ENCODE results near the gene MED29.

Gene MED29

DNA sequence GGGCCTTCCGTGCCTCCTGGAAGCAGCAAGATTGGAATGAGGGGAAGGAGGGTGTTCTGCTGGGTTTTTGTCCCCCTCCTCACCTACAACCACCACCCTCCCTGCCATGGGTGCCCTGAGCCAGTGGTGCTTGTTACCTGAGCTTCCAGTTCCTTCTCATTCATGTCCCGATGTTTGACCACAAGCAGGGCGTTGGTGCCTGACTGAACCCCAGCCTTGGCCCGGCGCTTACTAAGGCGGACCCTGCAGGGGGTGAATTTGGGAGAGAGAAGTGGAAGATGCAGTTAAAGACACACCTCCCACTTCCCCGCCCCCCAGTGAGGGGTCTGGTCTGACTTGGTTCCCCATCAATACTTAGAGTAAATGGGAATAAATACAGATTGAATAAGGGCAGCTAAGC lies 4.6 kb upstream of the MED29 start:
- TF ChIP-seq CTCF (IDR thresholded peaks at IDR 0.05; ENCODE audit: insufficient read depth, low read depth, low read length, missing control alignments) = no peak
- H3K4me3 ChIP-seq (ENCODE audit: low read depth, low read length) = no peak overlapping the region
- DNase-seq (ENCODE audit: low read depth) = no peak

DNA sequence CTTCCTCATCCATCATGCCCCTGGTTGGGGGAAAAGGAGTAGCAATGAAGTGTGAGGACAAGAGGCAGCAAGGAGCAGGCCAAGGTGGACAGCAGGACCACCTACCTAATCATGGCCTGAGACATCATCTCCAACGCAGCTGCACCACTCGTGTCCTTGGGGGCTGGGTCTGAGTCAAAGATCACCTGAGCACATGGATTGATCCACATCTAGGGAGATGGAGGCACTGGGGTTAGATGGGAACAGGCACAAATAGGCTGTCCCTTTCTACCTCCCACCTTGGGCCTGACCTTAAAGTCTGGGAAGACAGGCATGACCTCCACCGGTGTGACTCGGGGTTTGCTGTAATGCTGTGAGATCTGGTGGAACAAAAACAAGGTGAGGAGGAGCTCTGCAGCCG lies 2.5 kb upstream of the MED29 start:
- no peak for TF ChIP-seq CTCF (IDR thresholded peaks at IDR 0.05; ENCODE audit: insufficient read depth, low read depth, low read length, missing control alignments)
- no peak for DNase-seq (ENCODE audit: low read depth)
- no peak overlapping the region for H3K4me3 ChIP-seq (ENCODE audit: low read depth, low read length)

GRCh38 chr19:39389631-39390414 lies 1.4 kb upstream of the MED29 start:
- H3K4me3 ChIP-seq (ENCODE audit: low read depth, low read length) = peak overlapping the region; percentile 89
- no peak for TF ChIP-seq CTCF (IDR thresholded peaks at IDR 0.05; ENCODE audit: insufficient read depth, low read depth, low read length, missing control alignments)
- DNase-seq (ENCODE audit: low read depth) = no peak

- no peak for TF ChIP-seq CTCF (IDR thresholded peaks at IDR 0.05; ENCODE audit: insufficient read depth, low read depth, low read length, missing control alignments)
- peak overlapping the region; percentile 89 for H3K4me3 ChIP-seq (ENCODE audit: low read depth, low read length)
- DNase-seq (ENCODE audit: low read depth) = no peak
These were observed 777 bp upstream of the MED29 start for GRCh38 chr19:39390451-39390750.

DNA sequence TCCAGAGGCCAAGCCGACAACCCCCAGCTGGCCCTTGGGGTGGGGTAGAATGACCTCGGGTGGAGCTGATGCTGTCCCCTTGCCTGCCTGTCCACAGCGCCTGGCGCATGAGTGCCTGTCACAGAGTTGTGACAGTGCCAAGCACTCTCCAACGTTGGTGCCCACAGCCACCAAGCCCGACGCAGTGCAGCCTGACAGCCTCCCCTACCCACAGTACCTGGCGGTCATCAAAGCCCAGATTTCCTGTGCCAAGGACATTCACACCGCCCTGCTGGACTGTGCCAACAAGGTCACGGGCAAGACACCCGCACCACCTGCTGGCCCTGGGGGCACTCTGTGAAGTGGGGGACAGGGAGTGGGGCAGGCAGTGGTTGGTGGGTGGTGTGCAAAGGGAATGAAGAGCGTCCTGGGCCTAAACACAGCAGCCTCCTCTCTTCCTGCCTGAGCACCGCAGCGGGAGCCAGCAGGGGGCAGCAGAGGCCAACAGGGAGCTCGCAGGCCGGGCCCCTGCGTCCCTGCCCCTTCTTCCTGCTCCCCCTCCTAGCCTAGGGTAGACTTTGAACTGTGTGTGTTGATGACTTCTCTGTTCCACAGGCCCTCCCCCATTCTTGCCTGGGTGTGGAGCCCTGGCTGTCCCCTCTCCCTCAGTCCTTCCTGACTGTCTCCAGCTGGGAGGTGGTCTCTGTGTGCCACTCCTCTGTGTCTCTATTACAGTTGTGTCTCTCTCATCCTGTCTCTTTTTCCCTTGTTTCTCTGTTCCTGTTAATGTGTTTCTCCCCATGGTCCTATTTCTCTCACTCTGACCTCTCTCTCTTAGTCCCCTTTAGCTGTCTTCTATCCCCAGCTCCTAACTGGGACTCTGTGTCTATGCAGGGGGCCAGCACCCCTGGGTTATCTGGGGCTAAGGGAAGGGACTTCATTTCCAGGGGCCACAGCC lies 6.5 kb downstream of the MED29 start:
- peak; percentile 99 for TF ChIP-seq CTCF (IDR thresholded peaks at IDR 0.05; ENCODE audit: insufficient read depth, low read depth, low read length, missing control alignments)
- DNase-seq (ENCODE audit: low read depth) = peak; percentile 95
- peak overlapping the region; percentile 50 for H3K4me3 ChIP-seq (ENCODE audit: low read depth, low read length)

DNA sequence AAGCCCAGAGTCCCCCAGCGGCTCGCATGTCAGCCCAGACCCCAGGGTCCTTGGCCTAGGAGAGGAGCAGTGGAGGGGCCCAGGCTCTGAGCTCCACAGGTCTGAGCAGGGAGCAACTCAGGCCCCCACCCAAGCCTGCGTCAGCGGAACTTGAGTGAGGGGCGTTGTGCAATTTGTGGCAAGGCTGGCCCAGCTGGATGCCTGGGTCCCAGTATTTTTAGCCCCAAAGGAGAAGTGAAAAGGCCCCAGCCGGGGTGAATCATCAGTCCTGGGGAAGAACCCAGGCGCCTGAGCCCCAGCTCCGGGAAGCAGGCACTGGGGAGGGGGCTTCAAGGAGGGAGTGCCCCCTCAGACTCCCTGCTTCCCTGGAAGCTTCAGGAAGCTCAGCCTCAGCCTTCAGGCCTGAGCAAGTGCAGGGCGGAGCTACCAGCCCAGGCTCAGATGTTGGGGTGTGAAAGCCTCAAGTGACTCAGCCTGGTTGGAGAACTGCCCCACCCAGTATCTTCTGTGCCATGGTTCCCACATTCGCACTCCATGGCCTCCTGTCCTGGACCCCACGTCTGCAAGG lies 7.2 kb downstream of the MED29 start:
- peak; percentile 84 for DNase-seq (ENCODE audit: low read depth)
- no peak for TF ChIP-seq CTCF (IDR thresholded peaks at IDR 0.05; ENCODE audit: insufficient read depth, low read depth, low read length, missing control alignments)
- H3K4me3 ChIP-seq (ENCODE audit: low read depth, low read length) = peak overlapping the region; percentile 50
